KG1 (cell line): ENCODE results near the gene MGAT5B.
"Not testable (repeated sequence)": the region's sequence is repeated elsewhere in the genome, so short reads cannot be mapped to it uniquely, and the experiment has no call there.

ENCODE experiments used
- DNase-seq: peaks from one replicate; lab custom pipeline; 2025; lab: John Stamatoyannopoulos, UW

MGAT5B gene

DNA sequence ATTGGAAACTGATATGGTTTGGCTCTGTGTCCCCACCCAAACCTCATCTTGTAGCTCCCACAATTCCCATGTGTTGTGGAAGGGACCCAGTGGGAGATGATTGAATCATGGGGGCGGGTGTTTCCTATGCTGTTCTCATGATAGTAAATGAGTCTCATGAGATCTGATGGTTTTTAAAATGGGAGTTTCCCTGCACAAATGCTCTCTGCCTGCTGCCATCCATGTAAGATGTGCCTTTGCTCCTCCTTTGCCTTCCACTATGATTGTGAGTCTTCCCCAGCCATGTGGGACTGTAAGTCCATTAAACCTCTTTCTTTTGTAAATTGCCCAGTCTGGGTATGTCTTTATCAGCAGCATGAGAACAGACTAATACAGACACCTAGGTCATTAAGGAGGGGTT is 109.8 kb downstream of the MGAT5B start:
- not testable (repeated sequence) for DNase-seq

DNA sequence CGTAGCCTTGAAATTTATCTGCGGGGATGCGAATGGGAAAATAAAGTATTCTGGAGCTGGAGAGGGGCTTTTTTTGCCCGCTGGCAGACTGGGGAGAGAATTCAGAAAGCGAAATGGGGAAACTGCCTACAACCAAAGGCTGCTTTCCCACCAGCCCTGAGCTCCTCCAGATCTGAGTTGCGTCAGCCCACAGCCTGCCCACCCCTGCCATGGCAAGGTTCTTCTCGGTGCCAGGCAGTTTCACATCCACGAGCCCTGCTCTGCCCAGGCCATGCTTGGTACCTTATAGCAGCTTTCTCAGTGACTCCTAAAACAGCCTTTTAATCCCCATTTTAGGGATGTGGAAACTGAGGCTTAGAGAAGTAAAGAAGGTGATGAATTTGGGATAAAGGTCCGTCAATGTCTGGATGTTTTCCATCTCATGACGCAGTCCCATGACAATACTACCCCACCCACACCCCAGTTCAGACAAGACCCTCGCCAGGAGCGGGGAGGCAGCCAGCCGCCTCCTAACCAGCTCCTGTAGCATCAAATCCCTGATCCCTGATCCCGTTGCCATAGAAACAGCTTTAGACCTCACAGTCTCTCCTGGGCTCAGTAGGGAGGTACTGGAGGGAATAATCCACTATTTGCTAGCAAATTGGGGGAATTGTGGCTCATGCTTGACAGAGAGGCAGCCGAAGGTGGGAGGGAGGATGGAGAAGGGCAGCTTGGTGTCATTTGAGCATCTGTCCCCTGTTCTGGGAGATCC is 113.5 kb downstream of the MGAT5B start:
- DNase-seq = no peak

DNA sequence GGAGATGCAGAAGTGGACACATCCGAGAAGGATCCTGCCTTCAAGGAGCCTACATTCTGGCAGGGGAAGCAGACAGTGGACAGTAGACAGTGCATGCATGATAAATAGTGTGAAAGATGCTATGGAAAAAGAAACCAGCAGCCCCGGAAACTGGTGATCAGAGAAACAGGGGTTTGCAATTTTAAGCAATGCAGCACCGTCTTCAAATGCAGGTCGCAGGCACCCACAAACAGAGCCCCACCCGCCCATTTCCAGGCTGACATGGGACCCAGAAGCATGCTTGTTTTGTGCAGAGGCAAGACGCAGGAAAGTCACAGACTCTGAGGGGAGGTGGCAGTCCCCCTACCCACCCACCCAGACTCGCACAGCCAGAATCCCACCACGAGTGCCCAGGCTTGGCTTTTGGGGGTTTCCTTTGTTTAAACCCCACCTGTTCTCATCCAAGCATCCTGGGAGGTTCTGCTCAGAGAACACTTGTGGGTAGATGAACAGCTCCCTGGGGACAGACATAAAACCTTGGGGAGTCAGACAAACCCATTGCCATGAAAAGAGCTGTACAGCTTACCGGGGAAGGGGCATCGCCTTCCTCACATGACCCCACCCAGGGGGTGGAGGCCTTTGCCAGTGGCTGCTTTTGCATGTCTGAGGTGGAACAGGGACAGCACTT is 114.3 kb downstream of the MGAT5B start:
- DNase-seq = no peak

DNA sequence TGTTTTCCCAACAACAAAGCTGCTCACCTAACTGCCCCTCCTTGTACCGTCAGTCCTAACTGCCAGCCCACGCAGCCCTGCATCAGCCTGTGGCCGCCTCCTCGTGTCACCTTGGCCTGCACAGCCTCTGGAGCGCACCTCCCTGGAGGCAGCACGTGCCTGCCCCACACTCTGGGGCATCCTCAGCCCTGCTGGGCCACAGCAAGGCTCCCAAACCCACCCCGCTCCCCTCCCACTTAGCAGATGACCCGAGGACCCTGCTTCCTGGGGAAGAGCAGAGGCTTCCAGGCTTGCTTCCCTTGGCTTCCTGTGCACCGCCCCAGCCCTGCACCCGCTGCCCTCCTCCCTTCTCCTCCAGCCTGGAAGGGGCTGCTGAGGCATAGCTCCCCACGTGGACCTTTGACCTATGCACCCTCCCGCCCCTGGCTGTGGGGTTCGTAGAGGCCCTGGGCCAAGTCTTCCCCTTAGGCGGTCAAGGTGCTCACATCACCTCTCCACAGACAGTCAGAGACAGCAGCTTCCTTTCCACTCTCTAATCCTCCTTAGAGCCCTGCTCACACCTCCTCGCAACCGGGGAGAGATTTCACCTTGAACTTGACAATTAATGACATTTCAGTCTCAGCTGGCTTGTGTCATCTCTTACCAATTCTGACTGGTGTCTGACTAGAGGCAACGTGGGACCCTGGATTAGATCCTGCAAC is 115.0 kb downstream of the MGAT5B start:
- DNase-seq = no peak

DNA sequence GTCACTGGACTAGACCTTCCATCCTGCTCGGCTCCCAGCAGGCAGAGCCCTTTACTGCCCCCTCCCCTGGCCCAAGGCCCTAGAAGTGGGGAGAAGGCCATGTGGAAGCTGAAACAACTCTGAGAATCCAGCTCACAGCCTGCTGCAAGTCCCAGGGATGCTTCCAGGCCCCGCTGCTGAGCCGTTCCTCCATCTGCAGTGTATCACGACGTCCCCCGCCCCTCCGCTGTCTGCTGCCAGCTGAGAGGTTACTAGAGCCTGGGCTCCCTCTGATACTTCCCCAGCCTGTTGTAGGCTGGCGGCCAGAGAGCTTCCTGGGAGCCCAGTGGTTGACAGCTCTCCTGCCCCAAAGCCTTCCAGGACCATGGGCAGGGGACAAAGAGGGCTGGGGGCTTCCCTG is 118.2 kb downstream of the MGAT5B start:
- DNase-seq = no peak

DNA sequence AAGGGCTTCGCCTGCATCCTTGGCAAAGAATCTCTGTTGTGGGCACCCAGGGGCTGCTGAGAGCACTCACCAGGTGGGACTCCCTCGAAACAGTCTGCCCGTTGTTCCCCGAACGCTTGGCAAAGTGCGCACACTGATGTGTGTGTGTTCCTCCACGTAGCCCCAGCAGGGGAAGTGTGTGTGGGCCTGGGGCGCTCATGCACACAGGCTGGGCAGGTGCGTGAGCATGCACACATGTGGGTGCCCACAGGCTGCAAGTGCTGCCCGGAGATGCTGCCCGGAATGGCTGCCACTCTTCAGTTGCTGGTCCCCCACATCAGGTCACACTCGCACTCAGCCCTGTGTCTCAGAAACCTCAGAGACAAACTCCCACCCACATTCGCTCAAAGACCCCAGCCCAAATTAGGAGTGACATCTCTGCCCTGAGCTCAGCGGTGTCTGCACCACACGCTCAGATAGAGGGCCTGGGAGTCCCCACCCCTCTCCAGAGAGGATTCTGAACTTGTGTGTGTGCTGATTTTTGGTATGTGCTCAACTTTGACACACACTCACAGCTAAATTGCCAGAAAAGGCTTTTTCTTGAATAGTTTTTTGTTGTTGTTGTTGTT is 119.4 kb downstream of the MGAT5B start:
- no peak for DNase-seq

DNA sequence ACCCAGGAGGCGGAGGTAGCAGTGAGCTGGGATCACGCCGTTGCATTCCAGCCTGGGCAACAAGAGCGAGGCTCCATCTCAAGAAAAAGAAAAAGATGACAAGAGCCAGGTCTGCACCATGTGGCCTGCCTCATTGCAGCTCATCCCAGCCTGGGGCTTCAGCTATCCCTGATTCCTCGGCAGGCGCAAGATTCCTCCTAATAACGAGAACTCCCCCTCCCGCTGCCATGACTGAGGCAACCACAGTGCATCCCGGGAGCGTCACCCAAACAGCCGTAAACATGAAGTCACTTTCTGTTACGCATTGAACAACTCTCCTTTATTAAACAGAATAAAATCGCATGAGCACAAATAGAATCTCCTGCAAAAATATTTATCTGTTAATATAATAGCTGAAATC is 120.6 kb downstream of the MGAT5B start:
- no peak for DNase-seq

DNA sequence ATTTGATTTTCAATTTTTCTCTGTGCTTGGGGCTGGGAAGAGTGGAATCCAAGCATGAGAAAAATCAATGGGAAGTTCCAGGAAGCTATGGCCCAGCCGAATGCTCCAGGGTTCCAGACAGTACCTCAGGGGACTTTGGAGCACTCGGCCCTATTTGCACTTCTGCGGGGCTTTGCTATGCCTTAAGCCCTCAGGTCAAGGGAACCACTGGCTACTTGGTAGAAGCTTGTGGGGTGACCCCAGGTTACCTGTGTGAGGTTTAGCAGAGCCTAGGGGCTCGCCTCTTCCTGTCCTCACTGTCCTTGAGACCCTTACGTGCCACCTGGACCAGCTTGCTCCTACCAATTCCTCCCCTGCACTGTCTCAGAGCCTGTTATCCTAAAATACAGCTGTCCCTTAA is 121.3 kb downstream of the MGAT5B start:
- no peak for DNase-seq

DNA sequence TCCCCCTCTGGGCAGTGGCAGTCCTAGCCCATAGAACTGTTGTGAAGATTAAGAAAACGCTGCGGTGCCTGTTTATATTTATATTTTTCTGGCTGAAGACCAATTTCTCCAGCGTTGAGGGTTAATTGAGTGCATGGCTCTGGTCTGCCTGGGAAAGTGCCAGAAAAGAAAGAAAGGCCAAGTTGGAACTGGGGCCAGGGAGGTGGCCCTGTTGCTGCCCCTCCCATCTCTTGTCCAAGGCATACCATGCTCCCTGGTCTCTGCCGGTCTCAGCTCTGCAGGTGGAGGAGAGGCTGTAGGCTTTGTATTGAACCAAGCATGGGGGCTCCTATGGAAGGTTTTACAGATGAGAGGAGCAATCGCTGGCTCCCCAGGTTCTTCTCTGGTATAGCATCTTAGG is 124.7 kb downstream of the MGAT5B start:
- no peak for DNase-seq

DNA sequence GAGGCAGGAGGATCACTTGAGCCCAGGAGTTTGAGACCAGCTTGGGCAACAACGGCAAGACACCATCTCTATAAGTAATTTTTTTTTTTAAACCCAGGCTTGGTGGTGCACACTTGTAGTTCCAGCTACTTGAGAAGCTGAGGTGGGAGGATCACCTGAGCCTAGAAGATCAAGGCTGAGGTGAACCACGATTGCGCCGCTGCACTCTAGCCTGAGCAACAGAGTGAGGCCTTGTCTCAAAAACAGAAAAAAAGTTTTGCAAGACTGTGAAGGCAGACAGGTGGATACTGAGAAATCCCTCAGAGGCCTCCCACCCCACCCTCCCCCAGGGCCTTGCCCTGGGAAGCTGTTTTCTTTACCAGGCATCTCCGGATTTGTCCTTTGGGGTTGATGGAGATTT is 125.4 kb downstream of the MGAT5B start:
- DNase-seq = no peak

DNA sequence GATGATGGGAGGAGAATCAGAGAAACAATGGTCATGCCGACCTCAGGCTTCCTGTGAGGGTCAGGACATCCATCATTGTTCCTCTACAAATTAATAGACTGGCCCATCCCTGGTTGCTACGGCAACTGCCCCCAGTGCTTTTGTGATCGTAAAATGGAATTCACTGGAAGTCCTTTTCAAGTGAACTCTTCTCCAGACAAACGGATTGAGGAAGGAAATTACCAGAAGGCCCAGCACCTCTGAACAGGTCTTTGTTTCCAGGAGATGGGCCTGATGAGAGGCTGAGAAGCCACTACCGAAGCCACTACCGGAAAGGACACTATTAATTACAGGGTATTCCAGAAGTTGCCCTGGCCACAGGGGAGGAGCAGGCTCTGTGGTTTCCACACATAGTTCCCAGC is 126.0 kb downstream of the MGAT5B start:
- DNase-seq = no peak

DNA sequence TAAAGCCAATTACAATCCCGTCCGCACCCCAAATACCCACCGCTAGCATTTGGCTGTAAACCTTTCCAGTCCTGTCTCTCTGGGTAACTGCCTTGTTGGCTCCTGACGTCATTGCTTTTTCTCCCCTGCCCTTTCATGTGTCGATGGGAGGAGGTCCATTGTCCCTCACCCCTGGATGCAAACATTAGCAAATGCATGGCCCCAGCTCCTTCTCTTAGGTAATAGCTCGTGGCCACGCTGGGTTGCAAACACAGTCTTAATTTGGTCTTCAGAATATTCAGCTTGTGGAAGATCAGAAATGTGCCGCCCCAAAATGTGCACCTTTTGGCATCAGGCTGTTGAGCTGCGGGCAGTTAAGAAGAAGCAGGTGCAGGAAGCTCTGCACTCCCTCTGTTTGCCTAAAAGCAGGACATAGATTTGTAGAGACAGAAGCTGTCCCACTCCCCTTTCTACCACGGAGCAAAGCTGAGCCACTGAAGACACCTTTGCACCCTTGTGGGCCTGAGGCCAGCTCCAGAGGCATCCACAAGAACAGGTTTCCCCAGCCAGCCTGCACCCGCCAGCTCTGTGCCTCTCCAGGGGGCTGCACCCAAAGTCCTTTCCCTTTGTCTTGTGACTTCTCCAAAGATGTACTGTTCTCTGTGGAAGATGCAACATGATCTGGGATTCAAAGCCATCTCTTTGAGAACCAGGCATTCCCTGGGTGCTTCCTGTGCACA is 127.3 kb downstream of the MGAT5B start:
- no peak for DNase-seq

DNA sequence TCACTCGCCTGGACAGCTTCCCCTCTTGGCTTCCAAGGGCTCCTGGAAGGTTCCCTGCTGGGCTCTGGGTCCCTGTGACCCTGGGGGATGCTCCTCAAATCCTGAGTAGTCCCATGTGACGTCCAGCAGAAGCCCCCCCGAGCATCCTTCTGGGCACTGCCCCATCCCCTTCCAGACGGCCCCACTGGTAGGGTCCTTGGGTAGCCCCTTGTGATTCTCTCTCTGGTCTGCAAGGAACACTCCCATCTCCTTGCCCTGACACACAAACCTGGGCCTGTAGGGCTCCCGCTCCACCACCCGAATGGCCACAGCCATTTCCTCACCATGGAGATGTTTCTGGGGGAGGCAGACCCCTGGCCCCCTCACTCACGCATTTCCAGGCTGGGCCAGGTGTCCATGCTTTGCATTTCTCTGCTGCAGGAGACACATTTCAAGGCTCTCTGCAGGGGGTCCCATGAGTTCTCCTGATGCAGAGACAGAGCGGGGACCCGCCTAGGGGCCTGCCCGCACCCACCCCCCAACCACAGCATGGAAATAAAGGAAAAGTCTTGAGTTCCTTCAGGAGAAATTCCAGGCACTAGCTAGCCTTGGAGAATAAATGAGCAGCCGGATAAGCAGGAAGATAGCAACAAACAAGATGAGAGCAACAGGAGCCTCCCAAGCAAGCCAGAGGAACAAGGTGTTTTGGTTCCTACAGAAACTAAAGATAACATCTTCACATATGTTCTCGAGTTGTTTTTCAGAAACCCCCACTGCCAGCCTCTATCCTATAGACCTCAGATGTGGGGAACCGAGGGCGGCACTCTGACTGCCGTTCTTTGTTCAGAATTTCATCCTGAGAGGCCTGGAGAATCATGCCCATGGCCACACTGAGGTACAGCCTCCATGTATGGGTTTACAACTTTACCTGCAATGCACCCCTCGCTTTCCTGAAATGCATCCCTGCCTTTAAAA is 128.8 kb downstream of the MGAT5B start:
- no peak for DNase-seq

DNA sequence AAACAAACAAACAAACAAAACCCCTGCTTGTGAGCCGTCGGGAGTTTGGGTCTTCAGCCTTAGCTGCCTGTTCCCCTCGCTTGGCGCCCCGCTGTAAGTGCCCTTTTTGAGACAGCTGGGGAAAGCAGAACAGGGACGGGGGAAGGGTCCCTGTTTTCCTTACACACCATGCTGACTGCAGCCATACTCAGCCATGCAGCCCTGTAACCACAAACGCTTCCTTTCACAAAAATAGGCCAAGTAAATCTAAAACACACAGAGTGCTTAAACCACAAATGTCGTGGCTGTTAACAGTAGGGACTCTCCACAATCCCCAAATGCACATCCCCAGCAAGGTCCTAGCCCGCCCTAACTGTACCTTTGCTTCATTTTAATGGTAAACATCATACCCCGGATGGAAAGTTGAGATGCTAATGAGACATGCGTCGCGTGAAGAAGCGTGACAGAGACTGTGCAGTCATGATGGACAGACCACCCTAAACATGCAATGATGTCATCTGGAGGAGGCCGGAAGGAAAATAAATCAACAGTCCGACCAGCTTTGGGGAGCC is 129.9 kb downstream of the MGAT5B start:
- peak; percentile 27 for DNase-seq

DNA sequence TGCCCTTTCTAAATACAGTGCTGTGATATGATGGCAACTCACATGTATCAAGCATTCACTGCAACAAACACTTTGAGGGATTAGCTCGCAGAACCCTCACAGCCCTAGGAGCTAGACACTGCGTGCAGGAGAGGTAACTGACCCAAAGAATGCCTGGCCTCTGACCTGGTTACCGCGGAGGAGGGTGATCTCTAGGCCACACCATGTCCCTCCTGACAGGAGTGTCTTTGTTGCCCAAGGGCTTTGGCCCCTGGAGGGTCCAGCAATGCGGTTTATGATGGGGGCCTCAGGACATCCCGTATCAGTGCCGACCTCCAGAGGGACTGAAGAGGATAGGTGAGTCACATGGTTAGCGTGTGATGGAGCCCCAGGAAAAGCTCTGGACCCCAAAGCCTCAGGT is 130.6 kb downstream of the MGAT5B start:
- no peak for DNase-seq
